Glomerular endothelial cell (primary cell): ENCODE measurements around the gene MFSD11. TPM values are rescaled to one million over a fixed set of nuclear protein-coding genes. Genes with fewer than 3 reads are reported as not detected.
"Not testable (repeated sequence)": the region's sequence is repeated elsewhere in the genome, so short reads cannot be mapped to it uniquely, and the experiment has no call there.

Experiments
- DNase-seq: peaks from one replicate; pipeline ENCODE4 v3.0.0-alpha.2; 2011; ENCODE audit warnings: low read depth, low spot score; ENCODE audit errors: extremely low read depth
- total RNA-seq: library from RNA; depleted of rRNA; stranded (reverse); fragments of >200 nt; gene quantifications from 2 replicates; pipeline ENCODE4 v1.2.3, GENCODE V29; 2015

Gene MFSD11
- total RNA-seq, 1 donor from 2014 or later, result 31.2 TPM

DNA sequence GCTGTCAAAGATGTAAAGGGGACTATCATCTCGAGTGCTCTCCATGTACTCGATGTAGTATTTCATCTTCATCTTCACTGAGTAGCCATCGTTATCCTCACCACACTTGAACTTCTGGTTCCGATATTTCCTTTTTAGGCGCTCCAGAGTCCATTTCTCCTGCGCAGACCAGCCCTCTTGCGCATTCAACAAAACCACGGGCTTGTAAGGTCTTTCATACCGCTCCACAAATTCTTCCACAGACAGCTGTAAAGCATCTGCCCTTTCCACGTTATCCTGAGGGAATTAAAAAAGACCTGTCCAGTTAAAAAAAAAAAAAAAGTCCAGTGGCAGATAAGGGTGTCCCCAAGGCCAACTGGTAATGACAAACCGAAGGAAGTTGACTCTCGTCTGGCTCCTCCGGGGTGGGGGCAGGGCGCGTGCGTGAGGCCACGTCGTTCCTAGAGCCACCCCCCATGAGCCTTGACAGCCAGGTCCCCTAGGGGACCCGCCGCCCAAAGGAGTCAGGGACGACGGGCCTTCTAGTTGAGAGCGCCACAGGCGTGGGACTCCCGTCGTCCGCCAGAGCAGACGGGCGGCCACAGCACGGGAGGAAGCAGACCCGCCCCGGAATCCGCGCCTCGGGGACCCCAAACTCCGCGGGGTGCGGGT is 12.2 kb upstream of the MFSD11 start:
- no peak for DNase-seq

DNA sequence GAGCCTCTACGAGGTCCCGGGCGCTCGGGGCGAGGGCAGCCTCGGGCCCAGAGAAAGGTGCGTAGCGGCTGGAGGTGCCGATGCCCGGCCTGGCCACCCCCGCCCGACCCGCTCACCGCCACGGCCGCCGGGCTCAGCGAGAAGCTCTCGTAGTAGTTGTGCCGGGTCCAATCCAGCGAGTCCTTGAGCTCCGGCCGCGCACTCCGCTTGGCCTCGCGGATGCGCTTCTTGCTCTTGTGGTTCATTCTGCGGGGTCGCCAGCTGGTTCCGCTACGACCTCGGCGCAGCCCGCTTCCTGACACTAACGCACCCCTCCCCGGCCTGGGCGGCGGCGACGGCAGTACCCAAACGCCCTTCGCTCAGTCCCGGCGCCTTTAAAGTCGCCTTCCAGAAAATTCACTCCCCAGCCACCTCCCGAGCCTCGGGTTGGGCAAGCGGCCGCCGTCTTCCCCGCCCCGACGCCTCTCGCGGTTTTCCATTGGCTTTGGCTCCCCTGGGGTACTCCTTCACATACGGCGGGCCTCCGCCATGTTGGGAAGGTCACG is 11.6 kb upstream of the MFSD11 start, which contains the start of gene JMJD6:
Gene JMJD6, minus strand, starts transcription at position 376 of the 545 bp plus-strand sequence. Its CDS starts 131 bp downstream, at position 245.
- DNase-seq, result no peak

GRCh38 chr17:76726776-76727718 is 10.9 kb upstream of the MFSD11 start, which contains the start of gene METTL23:
Gene METTL23 (plus strand): TSS chr17:76726839. CDS start chr17:76729711, 2,872 bp downstream.
- DNase-seq, result no peak

GRCh38 chr17:76727745-76728456 is 10.0 kb upstream of the MFSD11 start:
- DNase-seq, result no peak

GRCh38 chr17:76731800-76732733 is 5.9 kb upstream of the MFSD11 start:
- not testable (repeated sequence) for DNase-seq

- DNase-seq, result no peak
Measured at GRCh38 chr17:76732734-76733617, 4.9 kb upstream of the MFSD11 start.

DNA sequence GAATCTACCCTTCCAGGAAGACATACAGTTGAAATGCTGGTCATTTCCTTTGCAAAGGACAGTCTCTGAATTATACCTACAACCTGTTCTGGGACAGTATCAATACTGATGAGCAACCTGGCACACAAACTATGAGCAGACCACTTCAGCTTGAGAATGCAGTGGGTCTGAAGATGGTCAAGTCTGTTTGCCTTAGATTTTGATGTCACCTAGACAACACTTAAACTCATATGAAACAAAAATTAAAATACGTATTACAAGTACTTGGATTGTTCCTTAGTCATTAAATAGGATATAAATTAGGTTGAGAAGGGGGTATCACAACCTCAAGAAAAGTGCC is 4.3 kb upstream of the MFSD11 start:
- DNase-seq, result no peak

GRCh38 chr17:76734080-76734840 is 3.7 kb upstream of the MFSD11 start:
- DNase-seq, result no peak

DNA sequence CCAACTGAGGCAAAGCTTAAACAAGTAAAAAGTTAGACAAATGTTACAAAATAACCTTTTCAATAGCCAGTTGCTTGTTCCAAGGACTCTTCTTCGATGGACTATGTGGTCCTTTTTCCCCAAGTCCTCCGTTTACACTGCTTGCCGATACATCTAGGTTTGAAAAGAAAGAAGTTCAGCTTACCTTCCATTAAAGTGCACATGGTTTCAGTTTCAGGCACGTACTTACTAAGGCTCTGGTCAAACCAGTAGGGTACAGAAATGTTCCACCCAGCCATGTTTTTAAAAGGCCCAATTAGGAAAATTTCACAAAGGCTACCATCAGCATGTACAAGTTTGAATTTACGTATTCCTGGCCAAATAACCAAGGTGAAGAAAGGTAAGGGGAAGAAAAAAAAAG is 2.9 kb upstream of the MFSD11 start:
- DNase-seq, result no peak

GRCh38 chr17:76735586-76736348 is 2.2 kb upstream of the MFSD11 start:
- DNase-seq, result no peak

GRCh38 chr17:76736349-76737081 is 1.4 kb upstream of the MFSD11 start:
- no peak for DNase-seq

GRCh38 chr17:76737082-76737675 is 740 bp upstream of the MFSD11 start, which contains the start of gene SRSF2:
Gene SRSF2 (minus strand): TSS chr17:76737331. CDS start chr17:76737160, 171 bp downstream.
- DNase-seq, result peak; percentile 79

DNA sequence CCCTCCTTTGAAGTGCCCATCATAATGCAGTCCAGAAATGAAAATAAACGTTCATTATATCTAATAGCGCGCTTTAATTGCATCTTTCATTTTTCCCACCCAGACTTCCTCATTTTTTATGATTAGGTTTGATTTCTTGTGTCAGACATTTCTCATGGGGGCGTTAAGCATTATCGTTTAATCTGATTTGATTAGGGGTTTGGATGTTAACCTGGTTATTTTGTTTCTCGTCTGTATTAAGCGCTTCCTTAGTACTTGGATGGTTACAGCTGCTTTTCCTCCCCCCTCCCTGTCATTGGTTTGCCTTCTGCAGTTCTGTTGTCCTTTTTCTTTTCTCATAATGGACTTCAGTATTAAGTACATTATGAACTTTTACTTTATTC is 540 bp downstream of the MFSD11 start:
- DNase-seq, result no peak

DNA sequence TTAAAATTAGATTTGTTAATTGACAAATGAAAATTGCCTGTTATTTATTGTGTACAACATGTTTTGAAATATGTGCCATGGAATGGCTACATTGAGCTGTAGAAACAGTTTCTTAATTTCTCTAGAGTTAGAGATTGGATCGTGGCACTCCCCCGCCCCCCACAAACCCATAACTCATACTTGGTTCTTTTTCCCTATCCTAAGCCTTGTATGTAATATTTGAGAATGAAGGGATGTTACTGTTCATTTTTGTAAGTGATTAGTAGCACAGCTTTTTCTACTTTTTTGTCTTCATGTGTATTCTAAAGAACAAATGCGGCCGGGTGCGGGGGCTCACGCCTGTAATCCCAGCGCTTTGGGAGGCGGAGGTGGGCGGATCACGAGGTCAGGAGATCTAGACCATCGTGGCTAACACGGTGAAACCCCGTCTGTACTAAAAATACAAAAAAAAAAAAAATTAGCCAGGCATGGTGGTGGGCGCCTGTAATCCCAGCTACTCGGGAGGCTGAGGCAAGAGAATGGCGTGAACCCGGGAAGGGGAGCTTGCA is 1.7 kb downstream of the MFSD11 start:
- not testable (repeated sequence) for DNase-seq

- DNase-seq, result no peak
Measured at GRCh38 chr17:76740329-76741118, 2.6 kb downstream of the MFSD11 start.
